HEK293 (cell line): ENCODE results near the gene CKM.

Experiments used
- CTCF ChIP-seq: fragments of 450-650 bp; formaldehyde crosslinking; IDR thresholded peaks from 2 replicates; pipeline ENCODE4 v1.5.1; 2016; ENCODE audit warnings: missing biosample characterization, missing genetic modification characterization
- EGR2 ChIP-seq: fragments of 450-650 bp; formaldehyde crosslinking; IDR thresholded peaks from 2 replicates; pipeline ENCODE4 v1.5.1; 2016; ENCODE audit warnings: low read depth, missing biosample characterization, missing genetic modification characterization
- PBX3 ChIP-seq: sonication (generic); formaldehyde crosslinking; IDR thresholded peaks from 2 replicates; pipeline ENCODE4 v1.8.1; 2022; ENCODE audit warnings: mild to moderate bottlenecking, moderate library complexity, missing genetic modification reagents
- REST ChIP-seq: fragments of 450-650 bp; formaldehyde crosslinking; IDR thresholded peaks from 2 replicates; pipeline ENCODE4 v1.5.1; 2016; ENCODE audit warnings: missing biosample characterization, missing genetic modification characterization
- ZBTB11 ChIP-seq: fragments of 450-650 bp; formaldehyde crosslinking; conservative IDR thresholded peaks from 2 replicates; pipeline ENCODE4 v1.5.1; 2016; ENCODE audit warnings: low read depth, missing biosample characterization, missing genetic modification characterization
- ZNF398 ChIP-seq: fragments of 450-650 bp; formaldehyde crosslinking; IDR thresholded peaks from 2 replicates; pipeline ENCODE4 v1.5.1; 2017; ENCODE audit warnings: missing biosample characterization, missing genetic modification characterization
- ZNF449 ChIP-seq: fragments of 450-650 bp; formaldehyde crosslinking; IDR thresholded peaks from 2 replicates; pipeline ENCODE4 v1.5.1; 2017; ENCODE audit warnings: missing biosample characterization, mild to moderate bottlenecking, missing genetic modification characterization, moderate library complexity
- ZNF510 ChIP-seq: fragments of 450-650 bp; formaldehyde crosslinking; IDR thresholded peaks from 2 replicates; pipeline ENCODE4 v1.5.1; 2018; ENCODE audit warnings: mild to moderate bottlenecking, missing genetic modification characterization, missing biosample characterization; ENCODE audit not compliant: insufficient replicate concordance
- ZNF677 ChIP-seq: fragments of 450-650 bp; IDR thresholded peaks from 2 replicates; pipeline ENCODE4 v1.5.0; 2018; ENCODE audit warnings: missing biosample characterization, mild to moderate bottlenecking, missing genetic modification characterization, moderate library complexity
- ZNF704 ChIP-seq: fragments of 450-650 bp; formaldehyde crosslinking; IDR thresholded peaks from 2 replicates; pipeline ENCODE4 v1.5.1; 2016; ENCODE audit warnings: missing biosample characterization, missing genetic modification characterization
- ZNF776 ChIP-seq: fragments of 450-650 bp; formaldehyde crosslinking; IDR thresholded peaks from 2 replicates; pipeline ENCODE4 v1.5.0; 2017; ENCODE audit warnings: missing biosample characterization, missing genetic modification characterization, borderline replicate concordance
- ZNF791 ChIP-seq: fragments of 450-650 bp; formaldehyde crosslinking; IDR thresholded peaks from 2 replicates; pipeline ENCODE4 v1.5.1; 2016; ENCODE audit warnings: missing biosample characterization, missing genetic modification characterization

- TF ChIP-seq ZNF510 (tag by site-specific recombination) (no peak), CTCF (tag by site-specific recombination) (no peak), ZNF677 (tag by site-specific recombination) (no peak), PBX3 (CRISPR knock-in tag) (no peak), REST (tag by site-specific recombination) (no peak), ZNF449 (tag by site-specific recombination) (no peak), ZNF398 (tag by site-specific recombination) (no peak), ZNF704 (tag by site-specific recombination) (no peak), ZNF776 (no peak), ZBTB11 (tag by site-specific recombination) (no peak), ZNF791 (tag by site-specific recombination) (no peak), EGR2 (tag by site-specific recombination) (no peak; the same call in 1 of the 2 replicates)
These were observed 16.1 kb downstream of the CKM start for GRCh38 chr19:45306518-45307027.
